H1 (cell line): ENCODE results near the gene CYB5R3. TPM values are rescaled to one million over a fixed set of nuclear protein-coding genes. Genes with fewer than 3 reads are reported as not detected.

ENCODE experiments used
- ATF2 ChIP-seq: IDR thresholded peaks from 2 replicates; pipeline ENCODE4 v1.6.1; 2012; ENCODE audit warnings: low read length, inconsistent platforms
- CTBP2 ChIP-seq: IDR thresholded peaks from 2 replicates; pipeline ENCODE4 v1.7.0; 2011; ENCODE audit warnings: borderline replicate concordance, mild to moderate bottlenecking, moderate library complexity, mixed read lengths, low read length; ENCODE audit not compliant: insufficient read depth, insufficient read length
- EP300 ChIP-seq, 2 experiments: IDR thresholded peaks; 1 replicate in 1 of 2; 2 replicates in 1 of 2; pipeline ENCODE4 v1.6.1; 2011 to 2012; ENCODE audit warnings: low read depth in 2 of 2, low read length in 2 of 2, mild to moderate bottlenecking in 2 of 2, borderline replicate concordance in 1 of 2, inconsistent platforms in 1 of 2, moderate library complexity in 1 of 2
- RAD21 ChIP-seq, 2 experiments: IDR thresholded peaks in 1 of 2; conservative IDR thresholded peaks in 1 of 2; 2 replicates each; pipeline ENCODE4 v1.6.1; 2011; ENCODE audit warnings: low read depth in 2 of 2, low read length in 2 of 2, improper control_type of control experiment in 1 of 2, inconsistent platforms in 1 of 2, mild to moderate bottlenecking in 1 of 2, moderate library complexity in 1 of 2
- RNF2 ChIP-seq: fragments of 200-900, 300-1000 bp; sonication (generic); IDR thresholded peaks from 2 replicates; pipeline ENCODE4 v1.7.1; 2016; ENCODE audit warnings: borderline replicate concordance, low read depth, mild to moderate bottlenecking, antibody characterized with exemption, low read length; ENCODE audit not compliant: poor library complexity, severe bottlenecking; ENCODE audit errors: missing control alignments
- ZNF274 ChIP-seq: IDR thresholded peaks from 2 replicates; pipeline ENCODE4 v1.7.0; 2012; ENCODE audit warnings: low read length, borderline replicate concordance; ENCODE audit errors: extremely low read depth
- polyA plus RNA-seq, 7 experiments: library from polyadenylated mRNA; depleted of rRNA in 3 of 7; stranded (reverse) in 5 of 7; unstranded in 2 of 7; fragments of >200 nt in 5 of 7; fragments of 200-250 nt in 2 of 7; gene quantifications; 1 replicate in 5 of 7; 2 replicates in 1 of 7; 4 replicates in 1 of 7; pipeline versions ENCODE4 v1.2.1 to v1.2.3, GENCODE V29; 2011 to 2013; ENCODE audit warnings: missing spikeins in 2 of 7, mixed read lengths in 2 of 7
- total RNA-seq: library from RNA; stranded (reverse); fragmentation: NEBNext Ultra II Directional; extraction: Animal tissue kit (Norgen Biotek cat#: 25700); gene quantifications from 2 replicates; pipeline ENCODE4 v1.2.1, GENCODE V29; 2021

CYB5R3 gene
- total and polyA plus RNA-seq, 2 of the 8 experiments (the other 6 are each of a cell fraction or from before 2014, with no cell fraction given), result 75.3 to 113 TPM

DNA sequence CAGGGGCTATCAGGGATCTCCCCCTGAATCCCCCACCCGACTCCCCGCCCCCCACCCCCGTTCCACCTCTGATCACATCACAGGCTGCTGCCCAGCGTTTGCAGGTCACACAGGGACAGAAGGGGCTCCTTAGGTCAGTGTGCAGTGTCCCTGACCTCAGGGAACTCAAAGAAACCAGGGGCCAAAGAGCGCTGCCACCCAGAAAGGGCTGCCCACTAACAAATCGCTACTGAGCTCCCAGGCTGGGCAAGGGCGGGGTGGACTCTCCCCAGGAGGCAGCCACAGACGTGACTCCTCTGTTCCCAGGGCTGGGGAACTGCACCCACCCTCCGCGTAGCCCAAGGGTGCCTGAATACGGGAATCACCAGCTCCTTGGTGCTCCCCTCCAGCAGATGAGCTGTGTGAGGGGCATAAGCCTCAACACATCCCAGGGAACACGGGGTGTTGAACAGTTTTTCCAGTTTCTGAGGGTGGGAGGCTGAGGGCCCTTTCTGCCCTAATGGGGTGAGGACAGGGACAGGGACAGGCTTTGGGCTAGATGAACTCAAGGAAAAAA, 24.6 kb downstream of the CYB5R3 start (continued):
- no peak for TF ChIP-seq ATF2
- no peak for TF ChIP-seq ZNF274
- TF ChIP-seq EP300 (IDR thresholded peaks at IDR 0.05; ENCODE audit: borderline replicate concordance in 1 of 2, low read depth in 2 of 2, low read length in 2 of 2), result no peak
- TF ChIP-seq CTBP2, result no peak
- no peak for TF ChIP-seq RAD21 (IDR thresholded peaks at IDR 0.05 in 1 of 2, conservative IDR thresholded peaks at IDR 0.05 in 1 of 2; ENCODE audit: low read depth in 2 of 2, low read length in 2 of 2)
- no peak for TF ChIP-seq RNF2
